HepG2 (cell line): ENCODE data around the gene PRKN. TPM values are rescaled to one million over a fixed set of nuclear protein-coding genes. Genes with fewer than 3 reads are reported as not detected.

Experiments used
- CBX1 ChIP-seq: IDR thresholded peaks from one replicate; pipeline ENCODE4 v1.6.1; 2016; ENCODE audit warnings: antibody characterized with exemption, low read depth
- DR1 ChIP-seq: sonication (generic); formaldehyde crosslinking; IDR thresholded peaks from 2 replicates; pipeline ENCODE4 v1.8.0; 2021; ENCODE audit warnings: mild to moderate bottlenecking, missing genetic modification reagents, inconsistent platforms
- ERF ChIP-seq: IDR thresholded peaks from 2 replicates; pipeline ENCODE4 v1.6.1; 2018; ENCODE audit warnings: missing biosample characterization, missing genetic modification reagents
- FOXP1 ChIP-seq, 2 experiments: fragments of 450-650 bp in 1 of 2; IDR thresholded peaks; 2 replicates each; pipeline ENCODE4 v1.6.1; 2017 to 2018; ENCODE audit warnings: antibody characterized with exemption in 1 of 2
- GFI1 ChIP-seq: sonication (generic); formaldehyde crosslinking; IDR thresholded peaks from 2 replicates; pipeline ENCODE4 v1.5.0; 2020; ENCODE audit warnings: missing genetic modification reagents, mild to moderate bottlenecking, borderline replicate concordance
- JARID2 ChIP-seq: sonication (generic); formaldehyde crosslinking; IDR thresholded peaks from 2 replicates; pipeline ENCODE4 v1.8.1; 2023; ENCODE audit warnings: missing genetic modification reagents, inconsistent platforms; ENCODE audit not compliant: insufficient replicate concordance
- JUND ChIP-seq: sonication (generic); formaldehyde crosslinking; IDR thresholded peaks from 2 replicates; pipeline ENCODE4 v1.8.0; 2022; ENCODE audit warnings: mild to moderate bottlenecking, missing genetic modification reagents
- KDM1A ChIP-seq: IDR thresholded peaks from 2 replicates; pipeline ENCODE4 v1.6.1; 2016; ENCODE audit warnings: missing compliant biosample characterization
- MED13 ChIP-seq: sonication (generic); formaldehyde crosslinking; IDR thresholded peaks from 2 replicates; pipeline ENCODE4 v1.5.0; 2020; ENCODE audit warnings: missing genetic modification reagents
- MTERF4 ChIP-seq: sonication (generic); formaldehyde crosslinking; IDR thresholded peaks from 2 replicates; pipeline ENCODE4 v1.8.0; 2023; ENCODE audit warnings: mild to moderate bottlenecking, missing genetic modification reagents
- NONO ChIP-seq, 2 experiments: fragments of 450-650 bp in 1 of 2; sonication (generic) in 1 of 2; formaldehyde crosslinking in 1 of 2; IDR thresholded peaks in 1 of 2; conservative IDR thresholded peaks in 1 of 2; 2 replicates each; pipeline versions ENCODE4 v1.6.1 to v1.8.0; 2017 to 2022; ENCODE audit warnings: mild to moderate bottlenecking in 1 of 2, missing genetic modification reagents in 1 of 2, moderate library complexity in 1 of 2
- NR1H2 ChIP-seq: sonication (generic); formaldehyde crosslinking; IDR thresholded peaks from 2 replicates; pipeline ENCODE4 v1.8.1; 2022; ENCODE audit warnings: low read depth, missing genetic modification reagents, borderline replicate concordance
- PAWR ChIP-seq: sonication (generic); formaldehyde crosslinking; IDR thresholded peaks from 2 replicates; pipeline ENCODE4 v1.4.0; 2020; ENCODE audit warnings: missing genetic modification reagents, mild to moderate bottlenecking, borderline replicate concordance
- PHB2 ChIP-seq: fragments of 450-650 bp; IDR thresholded peaks from 2 replicates; pipeline ENCODE4 v1.6.1; 2018; ENCODE audit not compliant: partially characterized antibody
- SMYD3 ChIP-seq: sonication (generic); formaldehyde crosslinking; IDR thresholded peaks from 2 replicates; pipeline ENCODE4 v1.8.1; 2023; ENCODE audit warnings: mild to moderate bottlenecking, missing genetic modification reagents
- ZBTB26 ChIP-seq: IDR thresholded peaks from 2 replicates; pipeline ENCODE4 v1.6.1; 2016; ENCODE audit warnings: missing compliant biosample characterization, missing genetic modification reagents, borderline replicate concordance
- ZFX ChIP-seq: sonication (generic); formaldehyde crosslinking; IDR thresholded peaks from 2 replicates; pipeline ENCODE4 v1.4.0; 2020; ENCODE audit warnings: mild to moderate bottlenecking, low read depth, missing genetic modification reagents, moderate library complexity
- ZMYM2 ChIP-seq: sonication (generic); formaldehyde crosslinking; IDR thresholded peaks from 2 replicates; pipeline ENCODE4 v1.8.0; 2022; ENCODE audit warnings: mild to moderate bottlenecking, missing genetic modification reagents
- ZNF34 ChIP-seq: sonication (generic); formaldehyde crosslinking; IDR thresholded peaks from 2 replicates; pipeline ENCODE4 v1.4.0; 2020; ENCODE audit warnings: mild to moderate bottlenecking, missing genetic modification reagents, borderline replicate concordance
- ZNF343 ChIP-seq: sonication (generic); formaldehyde crosslinking; IDR thresholded peaks from 2 replicates; pipeline ENCODE4 v1.4.0; 2020; ENCODE audit warnings: mild to moderate bottlenecking, missing genetic modification reagents
- ZNF639 ChIP-seq: conservative IDR thresholded peaks from 2 replicates; pipeline ENCODE4 v1.6.1; 2018; ENCODE audit warnings: missing genetic modification reagents
- ZNF709 ChIP-seq: sonication (generic); formaldehyde crosslinking; IDR thresholded peaks from 2 replicates; pipeline ENCODE4 v1.5.0; 2020; ENCODE audit warnings: mild to moderate bottlenecking, missing genetic modification reagents
- ZNF788 ChIP-seq: sonication (generic); formaldehyde crosslinking; IDR thresholded peaks from 2 replicates; pipeline ENCODE4 v1.5.0; 2020; ENCODE audit warnings: mild to moderate bottlenecking, missing genetic modification reagents, borderline replicate concordance
- ZNF850 ChIP-seq: sonication (generic); formaldehyde crosslinking; conservative IDR thresholded peaks from 2 replicates; pipeline ENCODE4 v1.9.0; 2021; ENCODE audit warnings: mild to moderate bottlenecking, missing genetic modification reagents
- ZSCAN29 ChIP-seq: sonication (generic); formaldehyde crosslinking; conservative IDR thresholded peaks from 2 replicates; pipeline ENCODE4 v1.4.0; 2020; ENCODE audit warnings: mild to moderate bottlenecking, missing genetic modification reagents
- ZSCAN5A ChIP-seq: sonication (generic); formaldehyde crosslinking; IDR thresholded peaks from 2 replicates; pipeline ENCODE4 v1.8.0; 2022; ENCODE audit warnings: mild to moderate bottlenecking, missing genetic modification reagents, borderline replicate concordance
- polyA plus RNA-seq, 8 experiments: library from polyadenylated mRNA; depleted of rRNA in 3 of 8; stranded (reverse) in 7 of 8; unstranded in 1 of 8; fragments of >200 nt; fragmentation: Illumina TruSeq in 4 of 8; extraction: Trizol in 4 of 8; gene quantifications; 2 replicates each; pipeline versions ENCODE4 v1.2.1 to v1.2.3, GENCODE V29; 2011 to 2016; ENCODE audit warnings: low read depth in 4 of 8, missing spikeins in 1 of 8, mixed read lengths in 1 of 8; ENCODE audit not compliant: insufficient read depth in 1 of 8
- total RNA-seq, 5 experiments: library from RNA; depleted of rRNA; stranded (reverse); fragments of >200 nt; fragmentation: Illumina TruSeq; extraction: Trizol; gene quantifications; 2 replicates each; pipeline ENCODE4 v1.2.3, GENCODE V29; 2016; ENCODE audit warnings: low read depth in 1 of 5

The PRKN gene
- total and polyA plus RNA-seq, 2 of the 13 experiments (the other 11 are each of a cell fraction or from before 2014, with no cell fraction given) = 0.31 to 0.44 TPM

- TF ChIP-seq ZFX (CRISPR knock-in tag) (peak; percentile 59; the same call in 1 of the 2 replicates), ZSCAN5A (CRISPR knock-in tag) (peak; percentile 89; the same call in 1 of the 2 replicates), PAWR (no peak), MTERF4 (CRISPR knock-in tag) (peak; percentile 88; the same call in 1 of the 2 replicates), ZMYM2 (CRISPR knock-in tag) (peak; percentile 97), PHB2 (no peak), ZNF343 (CRISPR knock-in tag) (0 out of 2 replicates have a peak, but pooled peaks have one; percentile 29), JARID2 (peak; percentile 36), CBX1 (peak; percentile 72), ZSCAN29 (no peak; the same call in 1 of the 2 replicates), ZNF34 (CRISPR knock-in tag) (peak; percentile 65; the same call in 1 of the 2 replicates), NONO (IDR thresholded peaks at IDR 0.05) (no peak), NONO (CRISPR knock-in tag; conservative IDR thresholded peaks at IDR 0.05) (0 out of 2 replicates have a peak, but pooled peaks have one; percentile 40), NR1H2 (CRISPR knock-in tag) (no peak), FOXP1 (IDR thresholded peaks at IDR 0.05) (0 out of 2 replicates have a peak, but pooled peaks have one; percentile 8), FOXP1 (CRISPR knock-in tag; IDR thresholded peaks at IDR 0.05) (peak; percentile 90), ZNF639 (no peak), ZBTB26 (CRISPR knock-in tag) (peak; percentile 20; the same call in 1 of the 2 replicates), ERF (peak; percentile 81; the same call in 1 of the 2 replicates), ZNF850 (CRISPR knock-in tag) (no peak), GFI1 (CRISPR knock-in tag) (peak; percentile 23; the same call in 1 of the 2 replicates), ZNF788 (no peak; the same call in 1 of the 2 replicates), MED13 (0 out of 2 replicates have a peak, but pooled peaks have one; percentile 26), ZNF709 (CRISPR knock-in tag) (peak; percentile 71; the same call in 1 of the 2 replicates), KDM1A (CRISPR knock-in tag) (peak; percentile 81), JUND (peak; percentile 92), DR1 (CRISPR knock-in tag) (no peak), SMYD3 (CRISPR knock-in tag) (peak; percentile 68; the same call in 1 of the 2 replicates)
Measured at GRCh38 chr6:162058281-162058875, 669.2 kb downstream of the PRKN start (continued).
